Ishikawa (cell line): ENCODE data around the gene PPOX.

Experiments used
- CEBPB ChIP-seq: IDR thresholded peaks from 2 replicates; pipeline ENCODE4 v1.6.1; 2012
- CREB1 ChIP-seq: IDR thresholded peaks from 2 replicates; pipeline ENCODE4 v1.6.1; 2012; ENCODE audit warnings: low read depth
- EGR1 ChIP-seq: IDR thresholded peaks from 2 replicates; pipeline ENCODE4 v1.6.1; 2012
- EP300 ChIP-seq: IDR thresholded peaks from 2 replicates; pipeline ENCODE4 v1.6.1; 2012; ENCODE audit warnings: borderline replicate concordance
- FOXM1 ChIP-seq: IDR thresholded peaks from 2 replicates; pipeline ENCODE4 v1.6.1; 2012; ENCODE audit warnings: low read depth, borderline replicate concordance
- NFIC ChIP-seq: IDR thresholded peaks from 2 replicates; pipeline ENCODE4 v1.6.1; 2012
- RAD21 ChIP-seq: IDR thresholded peaks from 2 replicates; pipeline ENCODE4 v1.6.1; 2012; ENCODE audit warnings: low read depth
- TAF1 ChIP-seq: IDR thresholded peaks from 2 replicates; pipeline ENCODE4 v1.6.1; 2012; ENCODE audit warnings: low read depth, mild to moderate bottlenecking
- TCF12 ChIP-seq: IDR thresholded peaks from 2 replicates; pipeline ENCODE4 v1.6.1; 2012; ENCODE audit warnings: low read depth
- TEAD4 ChIP-seq: IDR thresholded peaks from 2 replicates; pipeline ENCODE4 v1.6.1; 2012
- USF1 ChIP-seq: IDR thresholded peaks from 2 replicates; pipeline ENCODE4 v1.6.1; 2012
- YY1 ChIP-seq: IDR thresholded peaks from 2 replicates; pipeline ENCODE4 v1.6.1; 2012; ENCODE audit warnings: low read depth
- ZBTB7A ChIP-seq: IDR thresholded peaks from 2 replicates; pipeline ENCODE4 v1.6.1; 2012; ENCODE audit warnings: low read depth
- TF ChIP-seq, protein P1 (sequence below): IDR thresholded peaks from 2 replicates; pipeline ENCODE4 v1.6.1; 2012; ENCODE audit warnings: low read depth, mild to moderate bottlenecking
- TF ChIP-seq, protein P2 (sequence below): IDR thresholded peaks from 2 replicates; pipeline ENCODE4 v1.6.1; 2012

PPOX gene

DNA sequence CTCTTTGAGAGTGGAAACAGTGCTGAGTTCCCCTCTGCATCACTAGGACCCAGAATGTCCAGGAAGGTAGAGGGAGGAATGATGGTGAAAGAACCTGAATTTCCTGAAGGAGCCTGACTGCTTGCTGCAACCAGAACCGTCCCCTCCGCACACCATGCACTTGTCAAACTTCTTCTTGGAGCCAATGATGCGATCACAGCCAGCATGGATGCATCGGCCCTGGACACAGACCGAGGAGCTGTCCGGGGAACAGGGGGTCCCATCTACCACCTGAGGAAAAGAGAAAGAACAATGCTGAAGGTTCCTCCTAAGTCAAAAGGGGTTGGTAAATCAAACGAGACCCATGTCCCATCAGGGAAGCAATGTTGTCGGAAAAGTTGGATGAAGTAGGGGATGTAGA is 25.7 kb downstream of the PPOX start:
- TF ChIP-seq CEBPB (no peak), USF1 (no peak), TCF12 (no peak), TAF1 (no peak), ZBTB7A (no peak)

GRCh38 chr1:161192476-161193465 is 26.5 kb downstream of the PPOX start:
- TF ChIP-seq TEAD4, result no peak
- TF ChIP-seq RAD21, result peak; percentile 72

- no peak for TF ChIP-seq NFIC
- TF ChIP-seq CREB1, result no peak
- TF ChIP-seq YY1, result no peak
- no peak for TF ChIP-seq CEBPB
- TF ChIP-seq USF1, result no peak
- no peak for TF ChIP-seq ZBTB7A
- TF ChIP-seq FOXM1, result no peak
- no peak for TF ChIP-seq TAF1
- TF ChIP-seq EGR1, result no peak
- no peak for TF ChIP-seq TEAD4
- no peak for TF ChIP-seq TCF12
- TF ChIP-seq RAD21, result no peak
- no peak for TF ChIP-seq EP300
- TF ChIP-seq, protein P1, sequence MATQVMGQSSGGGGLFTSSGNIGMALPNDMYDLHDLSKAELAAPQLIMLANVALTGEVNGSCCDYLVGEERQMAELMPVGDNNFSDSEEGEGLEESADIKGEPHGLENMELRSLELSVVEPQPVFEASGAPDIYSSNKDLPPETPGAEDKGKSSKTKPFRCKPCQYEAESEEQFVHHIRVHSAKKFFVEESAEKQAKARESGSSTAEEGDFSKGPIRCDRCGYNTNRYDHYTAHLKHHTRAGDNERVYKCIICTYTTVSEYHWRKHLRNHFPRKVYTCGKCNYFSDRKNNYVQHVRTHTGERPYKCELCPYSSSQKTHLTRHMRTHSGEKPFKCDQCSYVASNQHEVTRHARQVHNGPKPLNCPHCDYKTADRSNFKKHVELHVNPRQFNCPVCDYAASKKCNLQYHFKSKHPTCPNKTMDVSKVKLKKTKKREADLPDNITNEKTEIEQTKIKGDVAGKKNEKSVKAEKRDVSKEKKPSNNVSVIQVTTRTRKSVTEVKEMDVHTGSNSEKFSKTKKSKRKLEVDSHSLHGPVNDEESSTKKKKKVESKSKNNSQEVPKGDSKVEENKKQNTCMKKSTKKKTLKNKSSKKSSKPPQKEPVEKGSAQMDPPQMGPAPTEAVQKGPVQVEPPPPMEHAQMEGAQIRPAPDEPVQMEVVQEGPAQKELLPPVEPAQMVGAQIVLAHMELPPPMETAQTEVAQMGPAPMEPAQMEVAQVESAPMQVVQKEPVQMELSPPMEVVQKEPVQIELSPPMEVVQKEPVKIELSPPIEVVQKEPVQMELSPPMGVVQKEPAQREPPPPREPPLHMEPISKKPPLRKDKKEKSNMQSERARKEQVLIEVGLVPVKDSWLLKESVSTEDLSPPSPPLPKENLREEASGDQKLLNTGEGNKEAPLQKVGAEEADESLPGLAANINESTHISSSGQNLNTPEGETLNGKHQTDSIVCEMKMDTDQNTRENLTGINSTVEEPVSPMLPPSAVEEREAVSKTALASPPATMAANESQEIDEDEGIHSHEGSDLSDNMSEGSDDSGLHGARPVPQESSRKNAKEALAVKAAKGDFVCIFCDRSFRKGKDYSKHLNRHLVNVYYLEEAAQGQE, result no peak
- TF ChIP-seq, protein P2, sequence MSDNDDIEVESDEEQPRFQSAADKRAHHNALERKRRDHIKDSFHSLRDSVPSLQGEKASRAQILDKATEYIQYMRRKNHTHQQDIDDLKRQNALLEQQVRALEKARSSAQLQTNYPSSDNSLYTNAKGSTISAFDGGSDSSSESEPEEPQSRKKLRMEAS, result no peak
Measured at GRCh38 chr1:161193561-161194235, 27.5 kb downstream of the PPOX start.

- TF ChIP-seq, protein P1, result no peak
Measured at GRCh38 chr1:161195171-161195570, 28.9 kb downstream of the PPOX start.

GRCh38 chr1:161196111-161196510 is 29.9 kb downstream of the PPOX start:
- TF ChIP-seq CREB1, result no peak
- no peak for TF ChIP-seq EP300
- TF ChIP-seq TEAD4, result no peak
- no peak for TF ChIP-seq RAD21
- no peak for TF ChIP-seq TAF1
- TF ChIP-seq ZBTB7A, result no peak
- TF ChIP-seq YY1, result no peak
- TF ChIP-seq TCF12, result no peak
- TF ChIP-seq EGR1, result no peak
- no peak for TF ChIP-seq NFIC
- no peak for TF ChIP-seq CEBPB
- TF ChIP-seq, protein P2, result no peak
